HCT116 (cell line): ENCODE data around the gene SMIM36. TPM values are rescaled to one million over a fixed set of nuclear protein-coding genes. Genes with fewer than 3 reads are reported as not detected.

Experiments used
- ATAC-seq: fragments of 200-7000 bp; cut with Tn5 transposase; 2 replicates; pipeline ENCODE4 v1.9.1; 2020; ENCODE audit warnings: mild to moderate bottlenecking, moderate library complexity
- BruUV-seq: library from RNA; stranded (reverse); fragments of 400-500 nt; replicated peaks from 2 replicates; lab custom pipeline; 2021; lab: Mats Ljungman, UMichigan
- CTCF ChIA-PET: fragments of 300-600 bp; sonication (Branson Sonifier 250); formaldehyde crosslinking; loops from one replicate; lab custom pipeline; 2021; ENCODE audit warnings: antibody characterized with exemption; lab: Charles Lee
- POLR2A ChIA-PET: fragments of 300-600, 350-600 bp; sonication (Branson Sonifier 250); formaldehyde crosslinking; loops from one replicate; lab custom pipeline; 2021; ENCODE audit warnings: antibody characterized with exemption; lab: Charles Lee
- RAD21 ChIA-PET, 2 experiments: fragments of 300-600 bp; sonication (Branson Sonifier 250); formaldehyde crosslinking; loops; one replicate each; lab custom pipeline; 2023; ENCODE audit warnings: low total read pairs in 2 of 2; ENCODE audit not compliant: uncharacterized antibody in 2 of 2, unreplicated experiment in 2 of 2, low non-redundant PET in 1 of 2; lab: Charles Lee
- DNase-seq: peaks from one replicate; pipeline ENCODE4 v3.0.0-alpha.2; 2010; ENCODE audit warnings: low read depth, low spot score
- H2AFZ ChIP-seq: fragments of 200-600 bp; shearing (Covaris generic), sonication (generic); 2 replicates; pipeline ENCODE4 v1.6.1; 2017; ENCODE audit warnings: low read depth, mixed run types, mixed read lengths, antibody characterized with exemption, low read length; ENCODE audit not compliant: poor library complexity, severe bottlenecking
- H3K27ac ChIP-seq: 2 replicates; pipeline ENCODE4 v1.5.1; 2012; ENCODE audit warnings: low read depth, low read length
- H3K27me3 ChIP-seq: fragments of 200-600 bp; sonication (generic); 2 replicates; pipeline ENCODE4 v1.6.1; 2016; ENCODE audit warnings: mixed run types, low read length, mixed read lengths; ENCODE audit not compliant: insufficient read depth
- H3K36me3 ChIP-seq, 2 experiments: fragments of 200-500 bp in 1 of 2; fragments of 200-600 bp in 1 of 2; sonication (Bioruptor generic) in 1 of 2; sonication (generic) in 1 of 2; 2 replicates each; pipeline versions ENCODE4 v1.5.1 to v1.6.1; 2014 to 2016; ENCODE audit warnings: low read length in 2 of 2, inconsistent platforms in 1 of 2, mixed read lengths in 1 of 2, mixed run types in 1 of 2; ENCODE audit not compliant: insufficient read depth in 2 of 2, control insufficient read depth in 1 of 2
- H3K4me1 ChIP-seq, 2 experiments: fragments of 200-600 bp in 1 of 2; sonication (generic) in 1 of 2; 2 replicates each; pipeline versions ENCODE4 v1.5.1 to v1.6.1; 2012 to 2017; ENCODE audit warnings: low read length in 2 of 2, inconsistent platforms in 1 of 2, mild to moderate bottlenecking in 1 of 2, mixed read lengths in 1 of 2, mixed run types in 1 of 2, moderate library complexity in 1 of 2; ENCODE audit not compliant: insufficient read depth in 2 of 2, control insufficient read depth in 1 of 2
- H3K4me2 ChIP-seq: fragments of 200-600 bp; sonication (generic); 2 replicates; pipeline ENCODE4 v1.6.1; 2017; ENCODE audit warnings: mixed run types, low read length, mixed read lengths
- H3K4me3 ChIP-seq, 2 experiments: fragments of 200-600 bp in 1 of 2; sonication (generic) in 1 of 2; replicated peaks in 1 of 2; 2 replicates each; pipeline ENCODE4 v1.5.1; 2011 to 2016; ENCODE audit warnings: low read length in 2 of 2, control low read depth in 1 of 2, low read depth in 1 of 2, mild to moderate bottlenecking in 1 of 2, mixed read lengths in 1 of 2, mixed run types in 1 of 2
- H3K79me2 ChIP-seq: fragments of 200-600 bp; sonication (generic); 2 replicates; pipeline ENCODE4 v1.6.1; 2017; ENCODE audit warnings: mild to moderate bottlenecking, mixed run types, low read length, moderate library complexity, mixed read lengths; ENCODE audit not compliant: insufficient read depth
- H3K9ac ChIP-seq: fragments of 200-600 bp; sonication (generic); 2 replicates; pipeline ENCODE4 v1.6.1; 2016; ENCODE audit warnings: low read length, mixed read lengths
- H3K9me2 ChIP-seq: fragments of 200-600 bp; sonication (generic), shearing (Covaris generic); 2 replicates; pipeline ENCODE4 v1.6.1; 2017; ENCODE audit warnings: mixed run types, mild to moderate bottlenecking, moderate library complexity; ENCODE audit not compliant: insufficient read depth
- H3K9me3 ChIP-seq, 2 experiments: fragments of 200-500 bp in 1 of 2; fragments of 200-600 bp in 1 of 2; sonication (Bioruptor generic) in 1 of 2; sonication (generic) in 1 of 2; 2 replicates each; pipeline ENCODE4 v1.6.1; 2014 to 2017; ENCODE audit warnings: low read length in 2 of 2, mixed read lengths in 2 of 2, inconsistent platforms in 1 of 2, low read depth in 1 of 2, mild to moderate bottlenecking in 1 of 2, mixed run types in 1 of 2, moderate library complexity in 1 of 2; ENCODE audit not compliant: control insufficient read depth in 1 of 2, insufficient read depth in 1 of 2
- H4K20me1 ChIP-seq: fragments of 200-600 bp; sonication (generic), shearing (Covaris generic); 2 replicates; pipeline ENCODE4 v1.6.1; 2017; ENCODE audit warnings: mixed run types, mild to moderate bottlenecking, moderate library complexity; ENCODE audit not compliant: insufficient read depth
- EGR1 ChIP-seq: IDR thresholded peaks from 2 replicates; pipeline ENCODE4 v1.6.1; 2012; ENCODE audit warnings: low read depth
- SRF ChIP-seq: IDR thresholded peaks from 2 replicates; pipeline ENCODE4 v1.6.1; 2012; ENCODE audit warnings: low read depth
- TCF7L2 ChIP-seq: IDR thresholded peaks from 2 replicates; pipeline ENCODE4 v1.7.0; 2011; ENCODE audit warnings: borderline replicate concordance, inconsistent platforms; ENCODE audit not compliant: insufficient read depth, insufficient read length; ENCODE audit errors: extremely low read depth
- intact Hi-C: fragments of 100-400 bp; cut with micrococcal nuclease; formaldehyde crosslinking; loops from 2 replicates; pipeline ENCODE4 v1.10.0; 2022
- total RNA-seq: library from RNA; stranded (reverse); gene quantifications from one replicate; pipeline ENCODE4 v1.2.1, GENCODE V29; 2021; ENCODE audit not compliant: unreplicated experiment

Gene SMIM36
- total RNA-seq, 1 experiment from 2014 or later, result 0.37 TPM

DNA sequence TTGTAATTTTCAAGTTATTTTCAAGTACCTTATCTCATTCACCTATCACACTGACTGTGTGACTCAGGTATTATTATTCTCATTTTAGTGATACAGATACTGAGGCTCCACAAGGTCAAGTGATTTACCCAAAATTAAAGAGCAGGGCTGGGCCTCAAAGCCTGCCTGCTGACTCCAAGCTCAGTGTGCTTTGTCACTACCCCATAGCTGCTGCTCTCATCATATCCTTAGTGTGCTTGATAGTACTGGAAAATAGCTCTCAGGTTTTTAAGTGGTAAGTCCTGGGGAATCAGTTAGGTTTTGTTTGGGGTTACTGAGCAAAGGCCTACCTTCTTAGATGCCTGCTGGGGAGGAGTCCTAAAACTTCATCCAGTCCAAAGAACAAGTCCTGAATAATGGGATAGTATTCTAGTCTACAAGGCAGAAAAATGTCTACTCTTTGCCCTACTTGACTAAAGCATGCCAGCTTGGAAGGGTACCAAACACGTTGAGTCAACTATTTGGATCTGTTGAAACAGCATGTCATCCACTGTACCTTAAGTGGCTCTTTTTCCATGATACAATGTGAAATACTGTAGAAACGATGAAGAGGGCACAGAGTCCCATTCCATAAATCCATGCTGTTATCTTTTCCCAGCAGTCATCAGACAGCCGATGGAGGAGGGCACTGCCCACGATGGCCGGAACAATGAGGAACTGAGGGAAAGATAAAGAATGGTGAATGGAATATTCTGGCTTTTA is 100.4 kb downstream of the SMIM36 start:
- ATAC-seq (no peak), DNase-seq (no peak)
- Histone ChIP-seq H3K9me3 (no peaks in the 10 kb centered on the region), H3K4me3 (no peak overlapping the region), H4K20me1 (no peaks in the 10 kb centered on the region), H3K27me3 (no peaks in the 10 kb centered on the region), H3K9ac (no peak overlapping the region), H3K79me2 (no peaks in the 10 kb centered on the region), H3K4me2 (no peak overlapping the region), H3K4me1 (no peaks in the 10 kb centered on the region), H2AFZ (no peak overlapping the region), H3K36me3 (peaks cover 29 to 32% of the 10 kb centered on the region in 2 experiments; a peak in 2 of 4 replicates), H3K27ac (no peak overlapping the region), H3K9me2 (no peaks in the 10 kb centered on the region)
- ChIA-PET POLR2A (no interaction called here), CTCF (no interaction called here), RAD21 (no interaction called here)
- BruUV-seq, result no TSS peak
- TF ChIP-seq SRF, result no peak
- intact Hi-C loops, result no loop called here

DNA sequence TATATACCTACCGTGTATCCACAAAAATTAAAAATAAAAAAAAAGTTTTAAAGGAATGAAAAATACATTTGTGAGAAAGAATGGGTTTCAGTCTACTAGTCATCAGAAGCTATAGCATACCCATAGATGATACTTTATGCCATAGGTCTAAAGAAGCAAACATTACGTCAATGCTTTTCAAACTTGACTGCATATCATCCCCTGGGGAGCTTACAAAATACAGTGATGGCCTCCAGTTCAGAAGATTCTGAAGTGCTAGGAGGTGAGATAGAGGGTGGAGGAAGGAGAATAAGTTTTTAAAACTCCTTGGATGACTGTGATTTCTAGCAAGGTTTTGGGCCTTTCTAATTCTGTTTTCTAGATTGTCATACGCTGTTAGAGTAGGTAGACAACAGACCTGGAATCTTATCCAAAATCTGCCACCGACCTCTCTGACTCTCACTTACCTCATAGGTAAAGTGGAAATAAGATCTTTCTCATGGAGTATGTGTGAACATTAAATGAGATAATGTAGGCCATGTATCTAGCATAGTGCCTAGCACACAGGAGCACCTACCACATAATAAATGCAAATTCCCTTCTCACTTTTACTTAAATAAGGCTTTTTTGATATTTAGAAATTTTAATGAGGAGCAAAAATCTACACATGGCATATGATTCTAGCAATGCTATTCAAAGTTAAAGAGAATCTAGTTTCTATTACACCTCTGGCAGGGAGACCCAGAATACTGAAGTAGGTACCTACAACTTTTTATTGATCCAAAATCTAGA is 102.0 kb downstream of the SMIM36 start:
- Histone ChIP-seq H3K4me1 (no peaks in the 10 kb centered on the region), H3K36me3 (peaks cover 31 to 32% of the 10 kb centered on the region in 2 experiments; a peak in 2 of 4 replicates), H4K20me1 (no peaks in the 10 kb centered on the region), H3K4me2 (no peak overlapping the region)
- ChIA-PET CTCF (no interaction called here), RAD21 (no interaction called here)
- BruUV-seq, result no TSS peak
- no peak for ATAC-seq
- TF ChIP-seq EGR1, result no peak
- TF ChIP-seq TCF7L2, result no peak
- TF ChIP-seq, all 23 proteins: peak for 0
- H2AFZ ChIP-seq, result no peak overlapping the region
- H3K4me3 ChIP-seq, result no peak overlapping the region
- H3K27ac ChIP-seq, result no peak overlapping the region
- no peaks in the 10 kb centered on the region for H3K79me2 ChIP-seq
- no peaks in the 10 kb centered on the region for H3K27me3 ChIP-seq
- DNase-seq, result no peak
- no peak overlapping the region for H3K9ac ChIP-seq
- POLR2A ChIA-PET, result no interaction called here
- H3K9me3 ChIP-seq, result no peaks in the 10 kb centered on the region
- intact Hi-C loops, result no loop called here
- H3K9me2 ChIP-seq, result no peaks in the 10 kb centered on the region
